ENCODE data around the gene FITM1. TPM values are rescaled to one million over a fixed set of nuclear protein-coding genes. Genes with fewer than 3 reads are reported as not detected.

Gene FITM1
- total RNA-seq, 1 experiment from 2014 or later = 0.46 TPM

DNA sequence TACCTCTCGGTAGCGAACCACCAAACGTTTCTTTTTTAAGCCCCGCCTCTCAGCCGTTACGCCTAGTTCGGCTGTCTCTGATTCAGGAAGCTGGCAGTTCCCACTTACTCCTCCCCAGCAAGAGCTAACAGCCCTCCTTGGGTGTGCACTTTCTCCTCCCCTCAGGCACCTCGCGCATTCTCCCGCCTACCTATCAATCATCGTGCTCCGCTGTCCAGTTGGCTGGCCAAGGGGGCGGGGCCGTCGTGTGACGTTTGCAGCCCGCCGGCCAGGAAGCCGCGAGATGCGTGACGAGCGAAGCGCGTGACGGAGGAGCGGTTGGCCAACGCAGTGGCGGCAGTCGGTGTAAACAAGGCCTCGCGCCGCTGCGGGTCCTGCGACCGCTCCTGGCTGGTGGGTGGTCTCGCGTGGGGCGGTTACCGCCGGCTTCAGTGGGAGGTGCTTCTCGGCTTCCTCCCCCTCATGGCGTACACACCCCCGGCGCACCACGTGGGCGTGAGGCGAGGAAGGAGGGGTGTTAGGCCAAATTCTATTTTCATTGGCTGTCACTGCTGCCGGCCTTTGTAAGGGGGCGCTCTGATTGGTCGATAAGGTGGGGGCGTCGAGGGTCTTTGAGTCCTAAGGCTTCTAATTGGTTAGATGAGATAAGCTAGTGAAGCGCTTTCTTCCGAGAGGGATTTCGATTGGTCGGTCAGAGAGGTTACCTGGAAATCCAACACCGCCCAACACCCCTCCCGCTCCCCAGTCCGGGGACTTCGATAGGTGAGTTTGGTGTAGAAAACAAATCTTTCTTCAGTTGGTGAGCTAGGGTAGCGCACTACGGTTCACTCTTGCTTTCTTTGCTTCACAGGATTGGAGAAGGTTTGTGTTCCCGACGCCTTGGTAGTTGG, 15.7 kb upstream of the FITM1 start, which contains the start of the genes DCAF11 and NRL:
Gene DCAF11 (plus strand): TSS at position 246 of the 890 bp plus-strand sequence. CDS start 818 bp downstream, outside the sequence.
Gene NRL (minus strand): TSS at position 418 of the 890 bp plus-strand sequence. CDS start 32,101 bp downstream, outside the sequence.
- intact Hi-C loops (cut with micrococcal nuclease; ENCODE audit: unreplicated experiment) (no loop called here), in situ Hi-C loops (cut with HindIII; ENCODE audit: low pct_unique_long_range_greater_than_20kb, low sequenced_read_pairs) (no loop called here)
- peak within 1 kb of the TSS; percentile 95 for H3K27ac ChIP-seq (ENCODE audit: low read length)
- POLR2A ChIA-PET = interaction anchor here (0.6 to 1.7 kb wide), 4 partner anchors 21 to 114 kb away, joined by 3 to 13 read pairs (median 4); partner anchors contain the start of genes PSME1 and RNF31
- H3K4me1 ChIP-seq (ENCODE audit: control insufficient read depth, insufficient read depth, low read length) = no peaks in the 10 kb centered on the region
- peak; percentile 95 for ATAC-seq
- CTCF ChIA-PET = interaction anchor here (0.5 to 1.6 kb wide), 4 partner anchors 22 to 544 kb away, joined by 3 to 6 read pairs (median 4); partner anchors contain the start of gene PSME1
- BruUV-seq (replicated peaks) = no TSS peak
- peak; percentile 95 for DNase-seq (ENCODE audit: low read depth, low spot score)
- peak within 1 kb of the TSS; percentile 86 to 98 for H3K4me3 ChIP-seq (ENCODE audit: low read depth in 2 of 2, low read length in 2 of 2)
- H3K9me3 ChIP-seq (ENCODE audit: control insufficient read depth, insufficient read depth, low read depth, low read length) = no peaks in the 10 kb centered on the region
- H3K36me3 ChIP-seq (ENCODE audit: control insufficient read depth, insufficient read depth, low read length) = no peaks in the 10 kb centered on the region; the same call in none of the 2 replicates
- TF ChIP-seq SIN3A (IDR thresholded peaks at IDR 0.05; ENCODE audit: borderline replicate concordance, insufficient read depth, low read depth, low read length) = peak; percentile 40; the same call in 1 of the 2 replicates
- no peak for TF ChIP-seq REST (IDR thresholded peaks at IDR 0.05; ENCODE audit: insufficient read depth in 1 of 2, low read depth in 2 of 2, low read length in 1 of 2)
- peak; percentile 29; the same call in 1 of the 2 replicates for TF ChIP-seq TCF7L2 (IDR thresholded peaks at IDR 0.05; ENCODE audit: low read depth, low read length)
- peak; percentile 65 for TF ChIP-seq POLR2AphosphoS5 (IDR thresholded peaks at IDR 0.05; ENCODE audit: low read depth, low read length)
- H3K27me3 ChIP-seq (ENCODE audit: control insufficient read depth, insufficient read depth, low read length) = no peaks in the 10 kb centered on the region

- CTCF ChIA-PET = interaction anchor here (0.7 to 1.6 kb wide), 2 partner anchors 28 to 57 kb away, joined by 4 to 12 read pairs; no protein-coding TSS in a partner anchor
- Histone ChIP-seq H3K4me3 (ENCODE audit: low read depth in 2 of 2, low read length in 2 of 2) (peak overlapping the region; percentile 86 to 98), H3K27ac (ENCODE audit: low read length) (peak overlapping the region; percentile 95), H3K27me3 (ENCODE audit: control insufficient read depth, insufficient read depth, low read length) (no peaks in the 10 kb centered on the region), H3K36me3 (ENCODE audit: control insufficient read depth, insufficient read depth, low read length) (no peaks in the 10 kb centered on the region; the same call in none of the 2 replicates), H3K9me3 (ENCODE audit: control insufficient read depth, insufficient read depth, low read depth, low read length) (no peaks in the 10 kb centered on the region), H3K4me1 (ENCODE audit: control insufficient read depth, insufficient read depth, low read length) (no peaks in the 10 kb centered on the region)
- in situ Hi-C loops (cut with HindIII; ENCODE audit: low pct_unique_long_range_greater_than_20kb, low sequenced_read_pairs) (no loop called here), intact Hi-C loops (cut with micrococcal nuclease; ENCODE audit: unreplicated experiment) (no loop called here)
- no TSS peak for BruUV-seq (replicated peaks)
- ATAC-seq (no peak), DNase-seq (ENCODE audit: low read depth, low spot score) (no peak)
- TF ChIP-seq, protein P1, sequence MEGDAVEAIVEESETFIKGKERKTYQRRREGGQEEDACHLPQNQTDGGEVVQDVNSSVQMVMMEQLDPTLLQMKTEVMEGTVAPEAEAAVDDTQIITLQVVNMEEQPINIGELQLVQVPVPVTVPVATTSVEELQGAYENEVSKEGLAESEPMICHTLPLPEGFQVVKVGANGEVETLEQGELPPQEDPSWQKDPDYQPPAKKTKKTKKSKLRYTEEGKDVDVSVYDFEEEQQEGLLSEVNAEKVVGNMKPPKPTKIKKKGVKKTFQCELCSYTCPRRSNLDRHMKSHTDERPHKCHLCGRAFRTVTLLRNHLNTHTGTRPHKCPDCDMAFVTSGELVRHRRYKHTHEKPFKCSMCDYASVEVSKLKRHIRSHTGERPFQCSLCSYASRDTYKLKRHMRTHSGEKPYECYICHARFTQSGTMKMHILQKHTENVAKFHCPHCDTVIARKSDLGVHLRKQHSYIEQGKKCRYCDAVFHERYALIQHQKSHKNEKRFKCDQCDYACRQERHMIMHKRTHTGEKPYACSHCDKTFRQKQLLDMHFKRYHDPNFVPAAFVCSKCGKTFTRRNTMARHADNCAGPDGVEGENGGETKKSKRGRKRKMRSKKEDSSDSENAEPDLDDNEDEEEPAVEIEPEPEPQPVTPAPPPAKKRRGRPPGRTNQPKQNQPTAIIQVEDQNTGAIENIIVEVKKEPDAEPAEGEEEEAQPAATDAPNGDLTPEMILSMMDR (IDR thresholded peaks at IDR 0.05) = no peak
- TF ChIP-seq TCF7L2 (IDR thresholded peaks at IDR 0.05; ENCODE audit: low read depth, low read length) (no peak), POLR2AphosphoS5 (IDR thresholded peaks at IDR 0.05; ENCODE audit: low read depth, low read length) (no peak), SIN3A (IDR thresholded peaks at IDR 0.05; ENCODE audit: borderline replicate concordance, insufficient read depth, low read depth, low read length) (no peak), REST (IDR thresholded peaks at IDR 0.05; ENCODE audit: insufficient read depth in 1 of 2, low read depth in 2 of 2, low read length in 1 of 2) (no peak)
- POLR2A ChIA-PET = interaction anchor here (0.6 to 1.7 kb wide), 4 partner anchors 20 to 113 kb away, joined by 3 to 5 read pairs (median 4); partner anchors contain the start of genes PSME1 and RNF31
Observed at GRCh38 chr14:24115422-24116127, 14.9 kb upstream of the FITM1 start.

All from Panc1 (cell line).